NCI-H2227 (cell line): ENCODE measurements around the gene DIO3.

Experiments
- DNase-seq: peaks from one replicate; lab custom pipeline; 2025; ENCODE audit not compliant: unreplicated experiment; lab: John Stamatoyannopoulos, UW

Gene DIO3

GRCh38 chr14:101561145-101561896, at the start of gene DIO3:
Gene DIO3 (plus strand): TSS chr14:101561495.
- DNase-seq: peak; percentile 45

- DNase-seq: no peak
Observed at GRCh38 chr14:101511620-101512375, 49.5 kb upstream of the DIO3 start.

GRCh38 chr14:101512376-101512695, 49.0 kb upstream of the DIO3 start:
- DNase-seq: no peak

- DNase-seq: no peak
Observed at GRCh38 chr14:101514136-101514535, 47.2 kb upstream of the DIO3 start.

GRCh38 chr14:101516401-101516800, 44.9 kb upstream of the DIO3 start:
- DNase-seq: no peak

- no peak for DNase-seq
Observed at GRCh38 chr14:101518611-101519473, 42.5 kb upstream of the DIO3 start.

- DNase-seq: no peak
Observed at GRCh38 chr14:101520621-101521472, 40.4 kb upstream of the DIO3 start.

GRCh38 chr14:101521473-101521915, 39.8 kb upstream of the DIO3 start:
- no peak for DNase-seq

- DNase-seq: no peak
Observed at GRCh38 chr14:101521978-101522377, 39.3 kb upstream of the DIO3 start.

- peak; percentile 67 for DNase-seq
Observed at GRCh38 chr14:101525640-101526527, 35.4 kb upstream of the DIO3 start.

GRCh38 chr14:101527987-101528386, 33.3 kb upstream of the DIO3 start:
- no peak for DNase-seq

- DNase-seq: no peak
Observed at GRCh38 chr14:101529079-101529478, 32.2 kb upstream of the DIO3 start.

GRCh38 chr14:101534198-101534597, 27.1 kb upstream of the DIO3 start:
- DNase-seq: no peak

GRCh38 chr14:101535232-101535631, 26.1 kb upstream of the DIO3 start:
- no peak for DNase-seq

- DNase-seq: no peak
Observed at GRCh38 chr14:101535701-101536207, 25.5 kb upstream of the DIO3 start.

- no peak for DNase-seq
Observed at GRCh38 chr14:101537286-101537685, 24.0 kb upstream of the DIO3 start.

- DNase-seq: no peak
Observed at GRCh38 chr14:101538878-101539277, 22.4 kb upstream of the DIO3 start.

- no peak for DNase-seq
Observed at GRCh38 chr14:101539880-101540279, 21.4 kb upstream of the DIO3 start.
